HG02870 (cell line): ENCODE results near the gene TCEAL3.
"Not testable (repeated sequence)": the region's sequence is repeated elsewhere in the genome, so short reads cannot be mapped to it uniquely, and the experiment has no call there.

Experiments
- ATAC-seq: cut with Tn5 transposase; IDR thresholded peaks from one replicate; pipeline ENCODE4 v1.9.1; 2021; ENCODE audit warnings: mild to moderate bottlenecking, moderate library complexity; ENCODE audit not compliant: unreplicated experiment

Gene TCEAL3

DNA sequence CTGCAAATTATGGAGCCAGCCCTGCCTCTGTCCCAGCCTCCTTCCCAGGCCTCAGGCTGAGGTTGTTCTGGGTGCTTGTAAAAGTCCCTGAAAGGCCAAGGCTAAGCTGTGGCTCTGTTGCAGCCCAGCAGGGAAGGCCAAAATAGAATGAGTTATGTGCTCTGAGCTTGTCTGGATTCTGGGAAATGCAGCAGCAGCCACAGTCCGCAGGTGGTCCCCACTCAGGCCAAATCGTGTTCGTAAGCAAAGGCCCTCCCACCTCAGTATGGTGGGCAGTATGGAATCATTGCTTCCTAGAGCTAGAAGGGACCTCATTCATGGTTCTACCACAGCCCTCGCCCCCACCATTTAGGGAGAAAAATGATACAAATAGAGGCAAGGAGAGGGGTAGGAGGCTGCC lies 16.3 kb downstream of the TCEAL3 start:
- ATAC-seq: no peak

DNA sequence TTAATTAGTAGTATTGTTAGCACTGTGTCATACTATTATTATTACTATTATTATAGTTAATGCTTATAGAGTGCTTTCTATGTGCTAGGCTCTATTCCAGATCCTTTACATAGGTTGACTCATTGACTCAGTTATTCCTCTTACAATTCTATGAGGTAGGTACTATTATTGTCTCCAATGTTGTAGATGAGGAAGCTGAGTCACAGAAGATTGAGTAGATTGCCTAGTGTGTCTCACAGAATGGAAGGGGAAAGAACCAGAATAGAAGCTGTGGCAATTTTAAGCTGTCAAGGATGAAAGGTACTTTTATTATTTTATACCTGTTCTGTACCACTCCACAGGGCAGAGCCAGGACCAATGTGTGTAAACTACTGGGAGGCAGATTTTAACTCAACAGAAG lies 19.1 kb downstream of the TCEAL3 start:
- no peak for ATAC-seq

DNA sequence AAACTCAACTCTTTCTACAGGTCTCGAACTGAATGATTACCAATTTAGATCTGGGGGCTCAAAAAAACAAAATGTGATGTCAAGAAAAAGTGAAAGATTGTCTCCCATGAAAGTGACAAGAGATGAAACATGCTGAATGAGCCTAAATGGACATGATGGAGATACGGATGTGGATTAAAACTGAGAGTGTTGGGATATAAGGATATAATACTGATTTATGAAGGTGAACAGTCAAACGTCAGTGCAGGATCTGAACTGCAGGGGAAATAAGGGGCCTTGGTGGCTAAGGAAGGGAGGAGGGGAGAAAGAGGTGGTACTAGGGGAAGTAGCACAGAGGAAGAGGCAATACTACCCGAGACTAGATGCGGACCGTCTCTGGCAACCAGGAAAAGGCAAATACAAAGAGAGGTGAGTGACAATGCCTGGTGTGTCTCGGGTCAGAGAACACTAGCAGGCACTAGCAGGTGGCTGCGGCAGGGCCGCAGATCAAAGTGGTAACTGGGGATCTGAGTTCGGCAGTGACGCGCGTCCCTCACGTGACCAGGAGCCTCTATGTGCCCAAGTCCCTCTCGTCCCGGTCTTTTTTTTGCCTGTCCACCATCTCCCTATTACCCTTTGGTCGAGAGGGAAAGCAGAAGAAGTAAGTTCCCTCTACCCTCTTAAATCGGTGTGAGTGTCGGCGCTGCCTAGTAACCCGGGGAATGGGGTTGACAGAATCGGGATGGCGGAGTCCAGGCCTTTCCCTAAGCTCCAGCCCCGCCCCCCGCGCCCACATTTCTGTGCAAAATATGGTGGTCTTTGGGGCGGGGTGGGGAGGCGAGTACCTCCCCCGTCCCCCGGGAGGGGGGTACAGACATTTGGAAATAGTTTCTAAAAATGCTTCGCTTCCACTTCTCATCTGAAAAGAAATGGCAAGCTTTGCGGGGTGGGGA lies 20.9 kb downstream of the TCEAL3 start, which contains the start of gene TCEAL1:
Gene TCEAL1, plus strand, starts transcription at position 590 of the 932 bp plus-strand sequence. CDS start 942 bp downstream, outside the sequence.
- ATAC-seq: peak; percentile 49

DNA sequence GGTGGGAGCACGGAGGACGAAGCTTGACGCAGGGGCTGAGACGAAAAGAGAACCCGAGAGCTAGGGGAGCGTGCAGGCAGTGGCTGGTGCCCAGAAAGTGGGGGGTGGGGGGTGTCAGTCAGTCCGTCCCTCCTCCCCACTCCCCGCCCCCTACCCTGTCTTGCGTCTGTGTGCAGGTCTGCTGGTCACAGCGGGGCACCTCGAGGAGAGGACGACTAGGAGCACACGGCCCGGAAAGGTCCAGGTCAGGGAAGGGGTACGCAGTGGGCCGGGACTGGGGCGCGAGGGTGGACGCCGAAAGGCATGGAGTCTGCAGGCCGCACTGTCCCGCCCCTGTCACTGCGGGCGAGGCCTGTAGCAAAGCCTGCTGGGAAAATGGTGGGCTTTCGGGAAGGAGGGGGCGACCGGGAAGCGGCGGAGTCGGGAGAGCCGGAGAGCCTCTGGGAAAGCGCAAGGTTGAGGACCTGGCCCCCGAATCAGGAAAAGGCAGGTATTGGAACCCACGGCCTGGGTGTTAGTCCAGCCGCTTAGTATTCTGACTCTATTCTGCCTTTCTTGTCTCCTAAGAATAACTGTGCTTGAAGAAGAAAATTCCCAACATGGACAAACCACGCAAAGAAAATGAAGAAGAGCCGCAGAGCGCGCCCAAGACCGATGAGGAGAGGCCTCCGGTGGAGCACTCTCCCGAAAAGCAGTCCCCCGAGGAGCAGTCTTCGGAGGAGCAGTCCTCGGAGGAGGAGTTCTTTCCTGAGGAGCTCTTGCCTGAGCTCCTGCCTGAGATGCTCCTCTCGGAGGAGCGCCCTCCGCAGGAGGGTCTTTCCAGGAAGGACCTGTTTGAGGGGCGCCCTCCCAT lies 21.8 kb downstream of the TCEAL3 start:
- peak; percentile 33 for ATAC-seq

DNA sequence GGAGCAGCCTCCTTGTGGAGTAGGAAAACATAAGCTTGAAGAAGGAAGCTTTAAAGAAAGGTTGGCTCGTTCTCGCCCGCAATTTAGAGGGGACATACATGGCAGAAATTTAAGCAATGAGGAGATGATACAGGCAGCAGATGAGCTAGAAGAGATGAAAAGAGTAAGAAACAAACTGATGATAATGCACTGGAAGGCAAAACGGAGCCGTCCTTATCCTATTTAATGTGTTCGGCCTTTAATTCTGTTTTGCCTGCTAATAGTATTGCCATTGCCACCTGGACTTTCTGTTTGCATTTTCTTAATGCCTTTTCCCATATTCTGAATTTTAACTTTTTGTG lies 22.4 kb downstream of the TCEAL3 start:
- ATAC-seq: no peak

DNA sequence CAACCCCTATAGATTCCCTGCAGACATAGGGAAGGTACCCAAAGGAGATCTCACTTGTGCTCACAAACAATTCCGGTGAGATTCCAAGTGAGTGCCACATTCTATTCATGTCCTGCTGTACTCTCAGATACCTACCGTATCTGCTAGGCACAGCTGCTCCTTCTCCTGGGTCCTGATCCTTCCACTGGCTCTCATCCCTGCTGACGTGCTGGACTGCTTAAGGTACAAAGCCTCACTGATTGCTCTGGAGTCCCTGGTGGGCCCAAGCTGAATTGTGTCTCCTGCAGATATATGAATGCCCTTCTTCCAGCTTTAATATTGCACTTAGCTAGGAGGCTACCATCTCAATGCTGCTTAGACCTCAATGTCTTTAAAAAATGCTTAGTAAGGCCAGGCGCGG lies 23.4 kb downstream of the TCEAL3 start:
- ATAC-seq: no peak

DNA sequence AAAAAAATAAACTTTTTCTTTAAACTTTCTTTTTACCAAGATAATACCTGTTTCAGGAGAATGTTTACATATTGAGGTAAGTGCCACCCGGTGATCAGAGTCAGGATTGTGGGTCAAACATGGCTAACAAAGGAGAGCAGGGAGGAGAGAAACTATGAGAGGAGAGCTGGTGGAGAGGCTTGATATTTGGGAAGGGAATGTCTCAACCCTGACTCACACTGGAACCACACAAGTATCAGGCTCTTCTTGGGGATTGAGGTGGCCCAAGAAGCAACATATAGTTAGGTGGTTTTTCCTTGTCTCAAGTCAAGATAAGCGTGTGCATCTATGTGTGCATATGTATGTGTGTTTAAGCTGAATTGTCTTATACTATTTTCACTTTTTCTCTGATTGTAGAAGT lies 27.7 kb downstream of the TCEAL3 start:
- no peak for ATAC-seq

DNA sequence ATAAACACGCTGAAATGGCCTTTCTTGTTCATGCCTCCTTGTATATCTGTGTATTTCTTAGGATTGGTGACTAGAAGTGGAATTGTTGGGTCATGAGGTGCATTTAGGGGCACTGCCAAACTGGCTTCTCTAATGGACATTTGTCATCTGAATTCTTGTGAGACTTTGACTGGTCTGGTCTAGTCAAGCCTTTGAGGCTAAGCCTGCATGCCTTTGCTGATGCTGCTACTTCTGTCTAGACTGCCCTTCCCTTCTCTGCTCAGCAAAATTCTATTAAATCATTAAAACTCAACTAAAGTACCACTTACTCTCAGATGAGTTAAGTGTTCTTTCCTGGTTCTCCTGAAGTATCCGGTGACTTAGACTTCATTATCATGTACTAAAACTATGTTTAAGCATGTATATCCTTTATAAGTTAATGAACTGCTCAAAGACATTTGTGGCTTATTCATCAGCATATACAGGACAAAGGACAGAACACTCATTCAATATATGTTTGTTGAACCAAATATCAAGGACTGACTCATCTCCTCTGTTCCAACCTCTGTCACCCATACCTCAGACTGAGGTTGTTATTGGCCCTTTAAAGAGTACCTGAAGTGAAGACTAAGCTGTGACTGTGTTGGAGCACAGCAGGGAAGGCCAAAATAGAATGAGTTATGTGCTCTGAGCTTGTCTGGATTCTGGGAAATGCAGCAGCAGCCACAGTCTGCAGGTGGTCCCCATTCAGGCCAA lies 30.0 kb downstream of the TCEAL3 start:
- no peak for ATAC-seq

DNA sequence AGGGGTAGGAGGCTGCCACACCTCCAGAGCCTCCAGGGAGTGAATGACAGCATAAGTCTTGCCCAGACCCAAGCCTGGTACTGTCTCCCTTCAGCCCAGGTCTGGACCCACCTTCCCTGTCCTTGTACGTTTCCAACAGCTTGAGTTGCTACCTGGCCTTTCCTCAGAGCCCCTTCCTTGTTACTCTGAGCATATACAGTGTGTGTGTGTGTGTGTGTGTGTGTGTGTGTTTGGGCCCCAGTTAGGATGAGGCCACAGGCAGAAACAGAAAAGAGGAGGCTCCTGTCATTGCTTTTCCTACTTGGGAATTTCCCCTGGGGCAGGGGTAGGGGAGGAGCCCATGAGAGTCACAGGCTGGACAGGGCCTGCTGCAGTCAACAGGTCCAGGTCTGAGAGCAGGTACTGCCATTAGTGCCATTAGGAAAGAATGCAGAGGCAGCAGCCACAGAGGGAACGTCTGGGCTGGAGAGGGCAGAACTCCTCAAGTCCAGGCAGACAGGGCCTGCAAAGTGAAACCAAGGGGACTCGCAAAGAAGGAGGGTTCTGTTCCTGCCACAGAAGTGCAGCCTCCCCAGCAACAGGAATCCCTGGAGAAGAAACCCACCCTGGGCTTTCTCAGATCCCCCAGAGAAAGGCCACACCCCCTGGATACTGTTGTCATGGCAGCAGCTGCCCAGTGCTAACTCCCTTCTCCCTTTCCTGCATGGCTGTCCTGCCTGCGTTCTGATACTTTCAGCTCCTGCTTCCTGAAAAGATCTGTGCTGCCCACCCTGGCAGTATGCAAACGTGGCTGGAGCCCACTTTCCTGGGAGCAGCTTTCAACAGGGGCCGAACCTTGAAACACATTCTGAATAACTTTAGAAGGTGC lies 30.9 kb downstream of the TCEAL3 start:
- ATAC-seq: not testable (repeated sequence)

DNA sequence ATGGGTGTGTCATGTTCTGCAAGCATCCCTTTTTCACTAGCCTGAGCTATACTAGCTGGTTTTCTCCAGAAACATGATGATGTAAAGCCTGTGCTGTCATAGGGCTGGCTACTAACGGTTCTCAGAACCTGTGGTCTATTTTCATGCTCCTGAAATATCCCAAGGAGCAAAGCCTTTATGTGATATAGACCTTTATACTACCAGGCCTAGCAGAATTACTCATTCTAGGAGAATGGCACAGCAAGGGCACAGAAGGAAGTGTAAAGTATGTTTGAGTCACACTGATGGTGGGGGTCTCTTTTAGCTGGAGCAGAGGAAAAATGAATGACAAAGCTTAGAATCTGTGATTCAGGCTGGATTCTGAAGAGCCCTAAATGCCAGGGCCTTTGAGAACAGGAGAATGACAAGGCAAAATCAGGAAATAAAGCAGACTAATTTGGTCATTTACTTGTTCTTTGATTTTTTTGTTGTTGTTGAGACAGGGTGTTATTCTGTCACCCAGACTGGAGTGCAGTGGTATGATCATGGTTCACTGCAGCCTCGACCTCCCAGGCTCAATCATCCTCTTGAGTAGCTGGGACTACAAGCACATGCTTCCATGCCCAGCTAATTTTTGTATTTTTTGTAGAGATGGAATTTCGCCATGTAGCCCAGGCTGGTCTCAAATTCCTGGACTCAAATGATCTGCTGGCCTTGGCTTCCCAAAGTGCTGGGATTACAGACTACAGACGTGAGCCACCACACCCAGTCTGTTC lies 32.8 kb downstream of the TCEAL3 start:
- no peak for ATAC-seq

DNA sequence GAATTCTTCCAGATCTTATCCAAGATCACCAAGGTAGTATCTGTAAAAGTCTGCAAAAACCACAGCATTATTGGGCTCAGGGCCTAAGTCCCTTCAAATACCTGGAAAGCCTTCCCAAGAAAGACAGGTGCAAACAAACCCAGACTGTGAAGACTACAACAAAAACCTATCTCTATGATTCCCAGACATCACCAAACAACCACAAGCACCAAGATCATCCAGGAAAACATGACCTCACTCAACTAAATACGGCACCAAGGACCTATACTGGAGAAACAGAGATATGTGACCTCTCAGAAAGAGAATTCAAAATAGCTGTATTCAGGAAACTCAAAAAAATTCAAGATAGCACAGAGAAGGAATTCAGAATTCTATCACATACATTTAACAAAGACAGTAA lies 36.4 kb downstream of the TCEAL3 start:
- ATAC-seq: no peak

DNA sequence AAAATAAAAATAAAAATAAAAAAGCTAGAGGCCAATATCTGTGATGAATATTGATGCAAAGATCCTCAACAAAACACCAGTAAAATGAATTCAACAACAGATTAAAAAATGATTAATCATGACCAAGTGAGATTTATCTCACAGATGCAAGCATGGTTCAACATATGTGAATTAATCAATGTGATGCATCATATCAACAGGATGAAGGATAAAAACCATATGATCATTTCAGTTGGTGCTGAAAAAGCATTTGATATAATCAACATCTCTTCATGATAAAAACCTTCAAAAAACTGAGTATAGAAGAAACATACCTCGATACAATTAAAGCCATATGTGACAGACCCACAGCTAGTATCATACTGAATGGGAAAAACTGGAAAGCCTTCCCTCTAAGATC lies 39.9 kb downstream of the TCEAL3 start:
- no peak for ATAC-seq

DNA sequence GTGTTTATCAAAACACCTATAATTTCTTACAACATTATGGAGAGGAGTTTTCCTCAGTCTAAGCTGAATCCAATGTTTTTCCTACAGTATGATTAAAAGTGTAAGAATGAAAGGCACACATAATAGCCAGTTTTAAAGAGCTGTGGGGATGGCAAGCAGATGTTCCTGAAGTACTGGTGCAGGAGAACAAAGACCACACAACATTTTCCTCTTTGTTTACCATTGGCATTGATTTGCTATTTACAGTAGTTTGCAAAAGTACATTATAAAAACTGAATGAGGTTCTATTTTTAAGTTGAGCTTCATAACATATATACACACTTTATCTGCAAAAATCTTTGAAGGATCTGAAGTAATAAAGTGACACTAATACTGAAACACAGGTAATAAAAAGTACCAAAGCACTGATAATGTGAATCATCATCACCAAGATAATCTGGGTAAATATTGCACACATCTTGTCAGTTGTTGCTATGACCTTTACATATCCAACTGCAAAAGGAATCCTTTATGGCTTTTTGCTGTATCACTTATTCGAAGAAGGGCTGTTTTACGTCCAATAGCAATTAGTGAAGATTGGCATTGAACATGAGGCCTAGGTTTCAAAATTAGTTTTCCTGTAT lies 43.5 kb downstream of the TCEAL3 start:
- no peak for ATAC-seq

DNA sequence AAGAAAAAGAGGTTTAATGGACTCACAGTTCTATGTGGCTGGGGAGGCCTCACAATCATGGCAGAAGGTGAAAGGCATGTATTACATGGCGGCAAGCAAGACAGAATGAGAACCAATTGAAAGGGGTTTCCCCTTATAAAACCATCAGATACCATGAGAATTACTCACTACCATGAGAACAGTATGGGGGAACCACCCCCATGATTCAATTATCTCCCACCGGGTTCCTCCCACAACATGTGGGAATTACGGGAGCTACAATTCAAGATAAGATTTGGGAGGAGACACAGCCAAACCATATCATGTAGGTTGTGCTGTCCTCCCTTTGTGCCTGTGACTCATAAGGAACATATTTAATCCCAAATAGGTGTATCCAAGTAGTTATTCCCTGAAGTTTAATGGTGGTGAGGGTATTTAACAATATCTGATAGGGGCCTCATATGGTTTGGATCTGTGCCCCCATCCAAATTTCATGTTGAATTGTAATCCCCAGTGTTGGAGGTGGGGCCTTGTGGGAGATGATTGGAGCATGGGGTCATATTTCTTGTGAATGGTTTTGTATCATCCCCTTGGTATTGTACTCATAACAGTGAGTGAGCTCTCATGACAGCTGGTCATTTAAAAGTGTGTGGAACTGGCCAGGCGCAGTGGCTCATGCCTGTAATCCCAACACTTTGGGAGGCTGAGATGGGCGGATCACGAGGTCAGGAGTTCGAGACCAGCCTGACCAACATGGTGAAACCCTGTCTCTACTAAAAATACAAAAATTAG lies 47.7 kb downstream of the TCEAL3 start:
- ATAC-seq: not testable (repeated sequence)

DNA sequence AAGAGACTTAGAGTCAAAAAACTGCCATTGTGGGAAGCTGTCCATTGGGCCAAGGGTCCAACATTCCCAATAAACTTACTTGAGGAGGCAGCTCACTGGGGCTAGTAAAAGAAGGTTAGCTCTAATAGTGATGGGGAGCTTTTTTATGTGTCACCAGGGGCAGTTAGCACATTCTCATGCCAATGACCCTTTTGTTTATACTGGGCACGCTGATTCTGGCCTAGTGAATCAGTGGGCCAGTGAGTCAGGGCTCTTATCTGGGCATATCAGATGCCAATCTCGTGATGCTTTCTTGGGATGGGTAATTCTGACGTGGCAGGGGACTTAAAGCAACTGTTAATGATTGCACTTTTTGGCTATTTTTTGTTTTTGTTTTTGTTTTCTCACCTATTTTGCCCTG lies 48.9 kb downstream of the TCEAL3 start:
- no peak for ATAC-seq

DNA sequence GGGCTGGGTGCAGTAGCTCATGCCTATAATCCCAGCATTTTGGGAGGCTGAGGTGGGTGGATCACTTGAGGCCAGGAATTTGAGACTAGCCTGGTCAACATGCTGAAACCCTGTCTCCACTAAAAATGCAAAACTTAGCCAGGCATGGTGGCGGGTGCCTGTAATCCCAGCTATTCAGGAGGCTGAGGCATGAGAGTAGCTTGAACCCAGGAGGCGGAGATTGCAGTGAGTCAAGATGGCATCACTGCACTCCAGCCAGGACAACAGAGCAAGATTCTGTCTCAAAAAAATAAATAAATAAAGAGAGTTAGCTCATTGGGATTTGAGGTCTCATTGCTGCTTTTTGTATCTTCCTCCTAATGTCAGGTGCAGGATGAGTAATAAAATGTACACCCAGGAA lies 49.3 kb downstream of the TCEAL3 start:
- ATAC-seq: not testable (repeated sequence)

DNA sequence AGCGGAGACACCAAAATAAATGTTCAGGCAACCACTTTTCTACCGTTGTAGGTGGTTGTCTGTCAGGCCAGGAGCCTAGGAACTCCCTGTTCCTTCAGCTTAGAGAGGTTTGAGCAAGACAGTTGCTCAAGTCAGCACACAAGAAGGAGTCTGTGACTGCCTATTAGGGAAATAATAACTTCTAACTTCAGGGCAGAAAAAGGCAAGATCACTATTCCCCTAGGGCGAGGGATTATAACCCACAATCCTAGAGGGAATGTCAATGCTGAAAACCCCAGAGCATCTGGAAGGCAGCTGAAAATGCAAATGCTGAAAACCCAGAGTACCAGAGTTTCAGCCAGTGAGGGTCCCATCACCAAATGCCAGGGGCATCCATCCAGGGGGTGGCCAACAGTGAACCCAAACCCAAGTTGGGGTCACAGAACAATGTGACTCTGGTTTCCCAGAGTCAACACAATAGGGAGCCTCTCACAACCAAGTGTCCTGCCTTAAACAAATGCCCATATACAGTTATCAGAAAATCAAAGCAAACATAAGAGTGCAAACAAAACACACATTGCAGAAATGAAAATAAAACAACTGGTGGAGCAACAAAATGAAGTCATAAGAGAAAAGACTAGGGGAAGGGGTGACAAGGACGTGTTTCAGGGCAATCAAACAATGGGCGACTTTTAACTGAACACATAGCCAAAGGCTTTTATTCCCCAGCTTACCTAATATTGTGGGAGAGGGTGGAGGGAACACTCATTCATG lies 51.1 kb downstream of the TCEAL3 start:
- ATAC-seq: no peak

DNA sequence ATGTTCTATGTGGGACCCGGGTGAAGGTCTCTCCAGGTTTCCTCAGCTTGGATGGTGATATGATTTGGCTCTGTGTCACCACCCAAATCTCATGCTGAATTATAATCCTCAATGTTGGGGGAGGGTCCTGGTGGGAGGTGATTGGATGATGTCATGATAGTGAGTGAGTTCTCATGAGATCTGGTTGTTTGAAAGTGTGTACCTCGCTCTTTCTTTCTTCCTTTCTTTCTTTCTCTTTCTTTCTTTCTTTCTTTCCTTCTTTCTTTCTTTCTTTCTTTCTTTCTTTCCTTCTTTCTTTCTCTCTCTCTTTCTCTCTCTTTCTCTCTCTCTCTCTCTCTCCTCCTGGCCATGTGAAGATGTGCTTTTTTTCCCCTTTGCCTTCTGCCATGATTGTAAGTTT lies 51.7 kb downstream of the TCEAL3 start:
- ATAC-seq: not testable (repeated sequence)
